Endometrium (tissue), 2 donors: ENCODE data around the gene TTLL12.

ENCODE experiments used
- FAIRE-seq: peaks from 2 replicates; lab custom pipeline; 2012; peaks lifted over from hg19 to GRCh38; lab: Jason Lieb, UNC
- donor health status: control.
- donor health status: control.

TTLL12 gene

GRCh38 chr22:43199541-43199940 is 12.6 kb upstream of the TTLL12 start:
- FAIRE-seq: no peak

- no peak for FAIRE-seq
Measured at GRCh38 chr22:43198936-43199335, 12.0 kb upstream of the TTLL12 start.

GRCh38 chr22:43198126-43198525 is 11.2 kb upstream of the TTLL12 start:
- no peak for FAIRE-seq

GRCh38 chr22:43197271-43197941 is 10.5 kb upstream of the TTLL12 start:
- no peak for FAIRE-seq

GRCh38 chr22:43191831-43192230 is 4.9 kb upstream of the TTLL12 start:
- no peak for FAIRE-seq

GRCh38 chr22:43188829-43189545 is 2.1 kb upstream of the TTLL12 start:
- FAIRE-seq: no peak

- no peak for FAIRE-seq
Measured at GRCh38 chr22:43187171-43188099, 501 bp upstream of the TTLL12 start.

GRCh38 chr22:43185860-43186261 is 1.1 kb downstream of the TTLL12 start:
- FAIRE-seq: no peak

- FAIRE-seq: no peak
Measured at GRCh38 chr22:43183496-43184277, 3.2 kb downstream of the TTLL12 start.

GRCh38 chr22:43182726-43183125 is 4.2 kb downstream of the TTLL12 start:
- FAIRE-seq: no peak

- FAIRE-seq: no peak
Measured at GRCh38 chr22:43182118-43182517, 4.8 kb downstream of the TTLL12 start.

GRCh38 chr22:43181321-43182076 is 5.4 kb downstream of the TTLL12 start:
- no peak for FAIRE-seq

- no peak for FAIRE-seq
Measured at GRCh38 chr22:43180670-43181069, 6.3 kb downstream of the TTLL12 start.

- FAIRE-seq: no peak
Measured at GRCh38 chr22:43179911-43180195, 7.1 kb downstream of the TTLL12 start.

- FAIRE-seq: no peak
Measured at GRCh38 chr22:43179146-43179910, 7.6 kb downstream of the TTLL12 start.

GRCh38 chr22:43177479-43177878 is 9.5 kb downstream of the TTLL12 start:
- no peak for FAIRE-seq

GRCh38 chr22:43176090-43176489 is 10.8 kb downstream of the TTLL12 start:
- FAIRE-seq: no peak

GRCh38 chr22:43174941-43175531 is 11.9 kb downstream of the TTLL12 start:
- FAIRE-seq: no peak

GRCh38 chr22:43173976-43174720 is 12.8 kb downstream of the TTLL12 start:
- no peak for FAIRE-seq

GRCh38 chr22:43173566-43173965 is 13.4 kb downstream of the TTLL12 start:
- no peak for FAIRE-seq
